Limb (tissue), 2 donors: ENCODE measurements around the gene APBA2.
A peak's percentile ranks its signal among the peaks of the same experiment; 100 is the strongest.

Experiments used
- DNase-seq, 2 donors: peaks; one replicate each; pipeline ENCODE4 v3.0.0-alpha.2; 2016; ENCODE audit errors: extremely low spot score in 2 of 2

Gene APBA2

GRCh38 chr15:29101491-29101890, 215.7 kb downstream of the APBA2 start:
- DNase-seq, result no peak

- peak; percentile 32 to 61 for DNase-seq
Observed at GRCh38 chr15:29102173-29102794, 216.5 kb downstream of the APBA2 start.

- DNase-seq, result no peak
Observed at GRCh38 chr15:29102911-29103823, 217.4 kb downstream of the APBA2 start.

- peak; percentile 84 to 90 for DNase-seq
Observed at GRCh38 chr15:29103824-29104565, 218.2 kb downstream of the APBA2 start.

- DNase-seq, result no peak
Observed at GRCh38 chr15:29104566-29104880, 218.7 kb downstream of the APBA2 start.

GRCh38 chr15:29105151-29105854, 219.5 kb downstream of the APBA2 start:
- no peak for DNase-seq

- DNase-seq, result no peak
Observed at GRCh38 chr15:29106116-29106515, 220.3 kb downstream of the APBA2 start.

GRCh38 chr15:29106551-29107290, 220.9 kb downstream of the APBA2 start:
- no peak for DNase-seq

- no peak for DNase-seq
Observed at GRCh38 chr15:29107291-29107890, 221.6 kb downstream of the APBA2 start.

GRCh38 chr15:29107971-29108645, 222.3 kb downstream of the APBA2 start:
- no peak for DNase-seq

GRCh38 chr15:29109762-29110161, 224.0 kb downstream of the APBA2 start:
- DNase-seq, result no peak

GRCh38 chr15:29110176-29110575, 224.4 kb downstream of the APBA2 start:
- DNase-seq, result no peak

GRCh38 chr15:29110733-29111132, 225.0 kb downstream of the APBA2 start:
- DNase-seq, result no peak

GRCh38 chr15:29111705-29112281, 226.0 kb downstream of the APBA2 start:
- no peak for DNase-seq

GRCh38 chr15:29113336-29114220, 227.8 kb downstream of the APBA2 start:
- no peak for DNase-seq

- no peak for DNase-seq
Observed at GRCh38 chr15:29114221-29115092, 228.7 kb downstream of the APBA2 start.
